Mammary epithelial cell (primary cell): ENCODE data around the gene DNAH17.

Experiments
- CTCF ChIP-seq, 2 donors: IDR thresholded peaks in 1 of 2; conservative IDR thresholded peaks in 1 of 2; 2 replicates each; pipeline ENCODE4 v1.5.1; 2011 to 2012; ENCODE audit warnings: inconsistent platforms in 2 of 2, low read length in 2 of 2, mild to moderate bottlenecking in 2 of 2, control low read depth in 1 of 2, low read depth in 1 of 2; ENCODE audit not compliant: insufficient read depth in 1 of 2; ENCODE audit errors: extremely low read depth in 1 of 2
- EZH2 ChIP-seq: IDR thresholded peaks from 2 replicates; pipeline ENCODE4 v1.6.1; 2012; ENCODE audit warnings: low read length, inconsistent platforms, borderline replicate concordance

- TF ChIP-seq EZH2 (no peak), CTCF (conservative IDR thresholded peaks at IDR 0.05 in 1 of 2, IDR thresholded peaks at IDR 0.05 in 1 of 2; ENCODE audit: extremely low read depth in 1 of 2, insufficient read depth in 1 of 2, low read depth in 1 of 2, low read length in 2 of 2) (no peak)
These were observed 5.9 kb upstream of the DNAH17 start for GRCh38 chr17:78583091-78583490.
